HFF-Myc (cell line): ENCODE measurements around the gene PTPRN2.
"Not testable (repeated sequence)": the region's sequence is repeated elsewhere in the genome, so short reads cannot be mapped to it uniquely, and the experiment has no call there.

ENCODE experiments used
- DNase-seq: peaks from one replicate; pipeline ENCODE4 v3.0.0-alpha.2; 2011; ENCODE audit warnings: low read depth; ENCODE audit errors: extremely low read depth
- H3K4me3 ChIP-seq: replicated peaks from 2 replicates; pipeline ENCODE4 v1.5.1; 2011; ENCODE audit warnings: low read depth, mild to moderate bottlenecking, control low read depth, low read length
- TF ChIP-seq, protein P1 (sequence below): IDR thresholded peaks from 2 replicates; pipeline ENCODE4 v1.5.1; 2012; ENCODE audit warnings: mild to moderate bottlenecking, low read depth, low read length, control low read depth; ENCODE audit errors: missing control alignments

The PTPRN2 gene

DNA sequence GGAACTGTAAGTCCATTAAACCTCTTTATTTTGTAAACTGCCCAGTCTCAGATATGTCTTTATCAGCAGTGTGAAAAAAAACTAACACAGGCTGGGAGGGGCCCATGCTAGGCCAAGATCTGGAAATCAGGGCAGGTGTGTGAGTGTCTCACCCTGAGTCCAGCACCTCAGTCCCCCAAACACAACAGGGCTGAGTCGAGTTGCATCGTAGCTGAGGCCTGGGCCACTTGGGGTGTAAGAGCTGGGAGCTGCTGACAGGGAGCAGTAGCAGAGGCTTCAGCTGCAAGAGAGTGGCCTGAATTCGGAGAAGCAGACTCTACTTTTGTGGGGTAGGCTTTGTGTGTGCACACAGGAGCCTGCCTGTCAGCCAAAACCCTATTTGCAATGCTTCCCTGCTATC, 553.1 kb downstream of the PTPRN2 start:
- H3K4me3 ChIP-seq, result no peak overlapping the region
- no peak for DNase-seq
- TF ChIP-seq, protein P1, sequence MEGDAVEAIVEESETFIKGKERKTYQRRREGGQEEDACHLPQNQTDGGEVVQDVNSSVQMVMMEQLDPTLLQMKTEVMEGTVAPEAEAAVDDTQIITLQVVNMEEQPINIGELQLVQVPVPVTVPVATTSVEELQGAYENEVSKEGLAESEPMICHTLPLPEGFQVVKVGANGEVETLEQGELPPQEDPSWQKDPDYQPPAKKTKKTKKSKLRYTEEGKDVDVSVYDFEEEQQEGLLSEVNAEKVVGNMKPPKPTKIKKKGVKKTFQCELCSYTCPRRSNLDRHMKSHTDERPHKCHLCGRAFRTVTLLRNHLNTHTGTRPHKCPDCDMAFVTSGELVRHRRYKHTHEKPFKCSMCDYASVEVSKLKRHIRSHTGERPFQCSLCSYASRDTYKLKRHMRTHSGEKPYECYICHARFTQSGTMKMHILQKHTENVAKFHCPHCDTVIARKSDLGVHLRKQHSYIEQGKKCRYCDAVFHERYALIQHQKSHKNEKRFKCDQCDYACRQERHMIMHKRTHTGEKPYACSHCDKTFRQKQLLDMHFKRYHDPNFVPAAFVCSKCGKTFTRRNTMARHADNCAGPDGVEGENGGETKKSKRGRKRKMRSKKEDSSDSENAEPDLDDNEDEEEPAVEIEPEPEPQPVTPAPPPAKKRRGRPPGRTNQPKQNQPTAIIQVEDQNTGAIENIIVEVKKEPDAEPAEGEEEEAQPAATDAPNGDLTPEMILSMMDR, result no peak

DNA sequence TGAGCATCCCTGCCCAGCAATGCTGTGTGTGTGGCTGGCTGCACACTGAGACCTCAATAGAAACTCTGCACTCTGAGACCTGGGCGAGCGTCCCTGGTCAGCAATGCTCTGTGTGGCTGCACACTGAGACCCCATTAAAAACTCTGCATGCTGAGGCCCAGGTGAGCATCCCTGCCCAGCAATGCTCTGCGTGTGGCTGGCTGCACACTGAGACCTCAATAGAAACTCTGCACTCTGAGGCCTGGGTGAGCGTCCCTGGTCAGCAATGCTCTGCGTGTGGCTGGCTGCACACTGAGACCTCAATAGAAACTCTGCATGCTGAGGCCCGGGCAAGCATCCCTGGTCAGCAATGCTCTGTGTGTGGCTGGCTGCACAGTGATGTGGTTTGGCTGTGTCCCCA, 553.7 kb downstream of the PTPRN2 start:
- not testable (repeated sequence) for H3K4me3 ChIP-seq, DNase-seq

DNA sequence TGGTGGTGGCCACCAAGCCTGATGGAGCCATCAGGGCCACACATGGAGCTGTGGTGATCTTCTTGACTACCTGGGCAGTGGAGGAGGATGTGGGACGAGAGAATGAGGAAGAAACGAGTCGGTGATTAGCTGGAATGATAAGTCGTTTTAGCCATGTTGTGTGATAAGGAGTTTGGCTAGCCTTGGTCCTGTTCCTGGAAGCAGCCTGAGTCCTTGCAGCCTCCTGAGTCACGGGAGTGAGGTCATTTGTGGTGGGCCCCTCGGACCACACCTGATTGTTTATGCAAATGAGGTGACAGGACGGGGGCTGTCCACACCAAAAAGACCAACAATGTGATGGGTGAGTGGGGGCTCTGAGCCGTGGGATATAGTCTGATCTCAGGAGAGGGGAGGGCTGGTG, 554.4 kb downstream of the PTPRN2 start:
- TF ChIP-seq, protein P1, result no peak
- H3K4me3 ChIP-seq, result no peak overlapping the region

DNA sequence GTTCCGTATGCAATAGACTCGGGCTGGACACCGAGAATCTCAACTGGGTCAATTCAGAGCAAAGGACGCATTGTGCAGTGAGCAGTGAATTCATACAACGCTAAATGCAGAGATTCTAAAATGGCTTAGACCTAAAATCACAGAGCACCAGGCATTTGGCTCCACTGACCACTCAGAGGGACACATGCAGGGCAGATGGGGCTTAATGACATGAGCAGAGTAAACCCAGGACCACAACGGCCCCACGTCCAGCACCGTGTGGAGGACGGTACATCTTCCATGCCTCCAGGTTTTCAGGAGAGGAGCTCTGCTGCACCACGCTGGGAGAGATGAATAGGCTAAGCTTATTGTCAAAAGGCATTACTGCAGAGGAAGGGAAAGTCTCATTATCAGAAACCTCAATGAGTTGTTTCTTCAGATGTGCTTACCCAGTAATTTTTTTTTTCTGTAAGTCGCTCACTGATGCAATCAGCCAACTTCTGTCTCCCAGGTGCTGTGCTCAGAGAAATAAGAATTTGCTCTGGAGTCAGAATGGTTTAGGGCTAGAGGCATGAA, 555.0 kb downstream of the PTPRN2 start:
- H3K4me3 ChIP-seq, result no peak overlapping the region
- no peak for DNase-seq
- TF ChIP-seq, protein P1, result no peak

More for the DNA sequence above, 554.4 kb downstream of the PTPRN2 start:
- no peak for DNase-seq

DNA sequence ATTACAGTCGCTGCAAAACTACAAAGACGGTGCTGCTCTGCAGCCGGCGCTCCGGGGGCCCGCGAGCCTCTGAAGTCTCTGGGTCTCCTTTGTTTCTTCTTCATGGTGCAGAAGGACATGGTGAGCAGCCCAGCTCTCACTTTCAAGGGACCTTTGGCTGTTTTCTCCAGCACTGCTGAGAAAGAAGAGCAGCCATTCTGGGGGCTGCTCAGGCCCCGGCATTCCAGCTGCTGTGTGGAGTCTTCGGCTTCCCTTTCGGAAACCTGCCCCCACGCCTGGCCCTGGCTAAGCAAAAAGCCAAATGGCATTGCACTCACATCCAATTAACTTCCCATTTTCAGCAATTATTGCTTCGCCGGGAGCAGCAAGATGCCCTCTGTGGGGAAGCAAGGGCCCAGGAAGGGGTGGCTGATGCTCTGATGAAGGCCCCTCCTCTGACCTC, 555.7 kb downstream of the PTPRN2 start:
- H3K4me3 ChIP-seq, result no peak overlapping the region
- TF ChIP-seq, protein P1, result no peak
- DNase-seq, result no peak

DNA sequence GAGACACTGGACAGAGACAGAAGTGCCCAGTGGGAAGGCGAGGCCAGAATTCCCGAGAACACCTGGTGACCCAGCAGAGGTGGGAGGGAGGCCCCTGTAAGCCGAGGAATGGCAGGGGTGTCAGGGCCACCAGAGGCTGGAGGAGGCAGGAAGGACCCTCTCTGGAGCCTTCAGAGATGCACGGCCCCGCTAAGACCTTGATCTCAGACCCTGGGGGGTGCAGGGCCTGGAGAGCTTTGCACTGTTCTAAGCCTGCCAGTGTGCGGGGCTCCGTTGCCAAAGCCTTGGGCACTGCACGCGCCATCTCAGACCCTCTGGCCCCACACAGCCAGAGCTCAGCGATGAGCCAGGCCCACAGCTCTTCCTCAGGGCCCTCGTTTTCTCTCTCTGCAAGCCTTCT, 557.1 kb downstream of the PTPRN2 start:
- no peak for DNase-seq
- TF ChIP-seq, protein P1, result no peak
- H3K4me3 ChIP-seq, result no peak overlapping the region

DNA sequence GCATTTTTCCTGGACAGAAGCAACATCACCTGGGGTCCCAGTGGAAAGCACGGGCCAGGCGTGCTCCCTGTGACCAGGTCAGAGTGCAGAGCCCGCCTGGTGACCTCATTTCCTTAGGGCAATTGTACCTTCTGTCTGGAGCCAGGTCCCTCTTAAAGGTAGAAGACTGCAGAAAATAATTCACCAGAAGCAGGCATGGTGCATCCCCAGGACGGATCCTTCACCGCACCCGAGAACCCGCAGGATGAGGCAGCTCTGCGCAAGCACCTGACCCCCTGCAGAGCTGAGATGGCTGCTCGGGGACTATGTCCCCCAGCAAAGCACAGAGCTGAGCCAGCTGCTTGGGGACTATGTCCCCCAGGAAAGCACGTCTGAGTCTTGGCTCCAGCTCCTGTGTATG, 557.6 kb downstream of the PTPRN2 start:
- no peak for DNase-seq
- TF ChIP-seq, protein P1, result no peak
- H3K4me3 ChIP-seq, result no peak overlapping the region
